Psoas muscle (tissue), 8 donors: Measurements from ENCODE around the gene ACYP2. TPM values are rescaled to one million over a fixed set of nuclear protein-coding genes. Genes with fewer than 3 reads are reported as not detected.
A peak's percentile ranks its signal among the peaks of the same experiment; 100 is the strongest.
"Not testable (repeated sequence)": the region's sequence is repeated elsewhere in the genome, so short reads cannot be mapped to it uniquely, and the experiment has no call there.

Experiments
- ATAC-seq, 4 donors: fragments of 200-7000 bp; cut with Tn5 transposase; one replicate each; pipeline ENCODE4 v1.9.1; 2020; ENCODE audit warnings: moderate library complexity in 3 of 4, mild to moderate bottlenecking in 2 of 4
- DNase-seq, 2 donors: peaks; one replicate each; pipeline ENCODE4 v3.0.0-alpha.2; 2020
- H3K27ac ChIP-seq: fragments of 200-600 bp; one replicate; pipeline ENCODE4 v1.8.0; 2022
- H3K27me3 ChIP-seq, 3 donors: fragments of 200-600 bp in 1 of 3; one replicate each; pipeline versions ENCODE4 v1.6.1 to v1.8.0; 2013 to 2022; ENCODE audit warnings: low read length in 2 of 3, mild to moderate bottlenecking in 2 of 3, moderate library complexity in 1 of 3; ENCODE audit not compliant: insufficient read depth in 3 of 3
- H3K36me3 ChIP-seq, 2 donors: fragments of 200-600 bp in 1 of 2; one replicate each; pipeline versions ENCODE4 v1.6.1 to v1.8.0; 2013 to 2022; ENCODE audit warnings: low read depth in 1 of 2, mild to moderate bottlenecking in 1 of 2, moderate library complexity in 1 of 2; ENCODE audit not compliant: insufficient read depth in 1 of 2
- H3K4me1 ChIP-seq: fragments of 200-600 bp; one replicate; pipeline ENCODE4 v1.8.0; 2022
- H3K4me3 ChIP-seq: fragments of 200-600 bp; one replicate; pipeline ENCODE4 v1.8.0; 2022; ENCODE audit warnings: mild to moderate bottlenecking
- H3K9me3 ChIP-seq: fragments of 200-600 bp; one replicate; pipeline ENCODE4 v1.8.0; 2022
- WGBS, 3 donors: extraction: QIAGEN DNeasy Blood & Tissue Kit; methylation state at CpG; one replicate each; pipeline versions ENCODE4 v1.1.6 to v1.1.7; 2013; 5-methylcytosine and 5-hydroxymethylcytosine counted together
- intact Hi-C, 2 donors: fragments of 100-400 bp; cut with DNase I; formaldehyde crosslinking; loops; one replicate each; pipeline versions ENCODE4 v1.11.0 to v1.14.2; 2022
- long read RNA-seq, 2 donors: library from polyadenylated mRNA; unstranded; transcript quantifications; one replicate each; pipeline ENCODE4 v2.0.0, GENCODE V29; 2021
- polyA plus RNA-seq, 3 donors: library from polyadenylated mRNA; stranded (reverse); fragments of 200-250 nt; gene quantifications; one replicate each; pipeline ENCODE4 v1.2.3, GENCODE V29; 2013
- total RNA-seq, 4 donors: library from RNA; stranded (reverse); fragmentation: NEBNext Ultra II Directional in 2 of 4; extraction: Animal tissue kit (Norgen Biotek cat#: 25700) in 2 of 4; gene quantifications; one replicate each; pipeline versions ENCODE4 v1.2.1 to v1.2.4, GENCODE V29; 2021 to 2023
- TF ChIP-seq, protein P1 (sequence below): fragments of 200-600 bp; IDR thresholded peaks from one replicate; pipeline ENCODE4 v1.8.0; 2022; ENCODE audit warnings: antibody characterized with exemption
- donor health status: healthy with polysubstance abuse.
- donor health status: DM: no; HTN: no; CAD: no; lungs with moderate emphysema.
- donor health status: Bipolar disorder and iron deficiency.
- donor health status: healthy.
- donor health status: DM: yes; HTN: yes; CAD: no.
- donor health status: DM: no; HTN: no; CAD: no.
- donor health status: DM: no; HTN: no; CAD: no.
- donor health status: DM: yes; HTN: yes; CAD: no.

The ACYP2 gene
- total RNA-seq = 100 to 1,000 TPM in 2 of 4 donors, 10 to 100 TPM in 2; 74.6 to 112 (median 93.5) TPM
- polyA plus RNA-seq = 100 to 1,000 TPM in 2 of 3 donors, 10 to 100 TPM in 1; 73.5 to 231 (median 137) TPM
- long read RNA-seq, donor 1, partial matches to known transcripts = 4 of 74 reads
- long read RNA-seq, donor 1, other reads (novel, unspliced or antisense) = 68 of 74 reads
- long read RNA-seq, donor 2, partial matches to known transcripts = 6 of 36 reads
- long read RNA-seq, donor 2, other reads (novel, unspliced or antisense) = 28 of 36 reads

DNA sequence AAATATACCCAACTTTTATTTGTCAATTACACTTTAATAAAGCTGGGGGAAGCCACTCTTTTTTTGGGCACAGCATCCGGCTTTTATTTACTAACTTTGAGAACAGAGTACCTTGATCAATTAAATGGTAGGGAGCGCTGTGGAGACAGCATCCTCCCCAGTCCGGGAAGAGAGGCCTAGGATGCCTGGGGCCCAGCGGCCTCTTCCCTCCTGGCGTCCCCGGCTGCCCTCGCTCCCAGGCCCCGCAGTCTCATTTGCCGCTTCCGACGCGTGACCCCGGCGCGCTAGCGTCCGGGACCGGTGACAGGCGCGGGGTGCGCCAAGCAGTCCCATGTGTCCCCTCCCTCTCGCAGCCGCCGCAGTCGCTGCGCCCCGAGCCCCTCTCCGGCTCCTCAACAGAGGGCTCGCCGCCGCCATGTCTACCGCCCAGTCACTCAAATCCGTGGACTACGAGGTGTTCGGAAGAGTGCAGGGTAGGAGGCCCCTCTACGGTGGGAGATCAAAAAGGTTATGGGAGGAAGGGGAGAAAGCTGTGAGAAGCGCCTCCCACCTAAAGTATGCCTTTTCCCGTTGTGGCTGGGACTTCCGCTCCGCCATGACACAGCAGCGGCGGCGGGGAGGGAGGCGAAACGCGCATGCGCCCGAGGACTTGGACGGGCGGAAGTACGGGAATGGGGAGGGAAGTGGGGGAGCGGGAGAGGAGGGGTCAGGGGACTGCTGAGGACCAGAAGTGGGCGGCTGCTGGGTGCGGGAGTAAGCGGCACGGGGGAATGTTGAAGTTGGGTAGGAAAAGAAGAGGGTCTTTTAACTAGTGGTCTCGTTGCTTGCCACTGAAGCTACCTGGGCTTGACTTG lies at the start of gene ACYP2:
Gene ACYP2 (plus strand): TSS at position 332 of the 854 bp plus-strand sequence.
- Histone ChIP-seq H3K4me1 (peaks cover 6% of the 10 kb centered on the region), H3K27ac (peak within 1 kb of the TSS; percentile 99), H3K27me3 (no peaks in the 10 kb centered on the region), H3K9me3 (peaks cover 2% of the 10 kb centered on the region), H3K4me3 (peak within 1 kb of the TSS; percentile 74), H3K36me3 (peaks cover 0 to 18% of the 10 kb centered on the region in 2 donors)
- intact Hi-C loops = no loop called here
- ATAC-seq = peak; percentile 97
- 0% methylated on average over 56 to 57 of the region's 57 CpGs for WGBS, 3 donors
- TF ChIP-seq, protein P1, sequence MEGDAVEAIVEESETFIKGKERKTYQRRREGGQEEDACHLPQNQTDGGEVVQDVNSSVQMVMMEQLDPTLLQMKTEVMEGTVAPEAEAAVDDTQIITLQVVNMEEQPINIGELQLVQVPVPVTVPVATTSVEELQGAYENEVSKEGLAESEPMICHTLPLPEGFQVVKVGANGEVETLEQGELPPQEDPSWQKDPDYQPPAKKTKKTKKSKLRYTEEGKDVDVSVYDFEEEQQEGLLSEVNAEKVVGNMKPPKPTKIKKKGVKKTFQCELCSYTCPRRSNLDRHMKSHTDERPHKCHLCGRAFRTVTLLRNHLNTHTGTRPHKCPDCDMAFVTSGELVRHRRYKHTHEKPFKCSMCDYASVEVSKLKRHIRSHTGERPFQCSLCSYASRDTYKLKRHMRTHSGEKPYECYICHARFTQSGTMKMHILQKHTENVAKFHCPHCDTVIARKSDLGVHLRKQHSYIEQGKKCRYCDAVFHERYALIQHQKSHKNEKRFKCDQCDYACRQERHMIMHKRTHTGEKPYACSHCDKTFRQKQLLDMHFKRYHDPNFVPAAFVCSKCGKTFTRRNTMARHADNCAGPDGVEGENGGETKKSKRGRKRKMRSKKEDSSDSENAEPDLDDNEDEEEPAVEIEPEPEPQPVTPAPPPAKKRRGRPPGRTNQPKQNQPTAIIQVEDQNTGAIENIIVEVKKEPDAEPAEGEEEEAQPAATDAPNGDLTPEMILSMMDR = peak; percentile 19
- DNase-seq = peak; percentile 96 to 98

DNA sequence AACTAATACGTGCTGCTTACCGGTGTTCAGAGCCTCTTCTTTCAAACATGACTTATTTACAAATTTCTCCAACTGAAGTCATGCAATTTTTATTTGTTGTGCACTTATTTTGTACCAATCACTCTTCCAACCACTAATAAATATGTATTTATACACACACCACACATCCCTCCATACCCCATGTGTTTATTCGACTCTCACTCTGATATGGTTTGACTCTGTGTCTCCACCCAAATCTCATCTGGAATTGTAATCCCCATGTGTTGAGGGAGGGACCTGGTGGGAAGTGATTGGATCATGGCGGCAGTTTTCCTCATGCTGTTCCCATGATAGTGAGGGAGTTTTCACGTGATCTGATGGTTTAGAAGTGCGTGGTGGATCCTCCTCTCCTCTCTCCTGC lies 49.5 kb upstream of the ACYP2 start:
- no peaks in the 10 kb centered on the region for H3K27me3 ChIP-seq
- H3K27ac ChIP-seq = no peak overlapping the region
- no peak for ATAC-seq
- no peaks in the 10 kb centered on the region for H3K4me1 ChIP-seq
- TF ChIP-seq, protein P1 = no peak
- WGBS, 3 donors = 93 to 96% (median 93%) methylated on average over 6 of the region's 6 CpGs
- intact Hi-C loops = no loop called here
- no peaks in the 10 kb centered on the region for H3K9me3 ChIP-seq
- no peak overlapping the region for H3K4me3 ChIP-seq
- DNase-seq = no peak
- H3K36me3 ChIP-seq = no peaks in the 10 kb centered on the region

DNA sequence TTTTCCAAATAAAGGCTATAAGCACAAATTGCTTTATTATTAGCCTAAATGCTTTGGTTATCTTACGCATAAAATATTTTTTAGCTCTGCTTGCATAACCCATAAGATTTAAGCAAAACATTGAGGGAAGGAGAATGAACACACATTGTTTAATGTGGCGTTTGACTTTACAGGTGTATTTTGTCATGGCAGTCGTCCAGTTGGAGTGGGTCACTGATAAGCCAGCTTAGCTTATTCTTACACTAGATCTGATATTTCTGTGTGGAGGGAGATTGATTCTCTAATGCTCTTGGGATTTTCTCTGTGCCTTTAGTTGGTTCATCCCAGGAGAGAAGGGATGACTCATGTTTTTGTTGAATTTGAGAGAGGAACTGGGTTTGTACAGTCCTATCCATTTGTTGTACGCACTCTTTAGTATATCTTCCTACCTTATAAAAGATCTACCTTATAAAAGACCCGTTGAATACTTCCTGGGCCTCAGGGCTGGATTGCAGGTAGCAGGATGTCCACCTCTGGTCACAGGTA lies 47.5 kb upstream of the ACYP2 start:
- no peak overlapping the region for H3K4me3 ChIP-seq
- H3K4me1 ChIP-seq = no peaks in the 10 kb centered on the region
- 80 to 91% (median 80%) methylated on average over 5 of the region's 5 CpGs for WGBS, 3 donors
- no peaks in the 10 kb centered on the region for H3K36me3 ChIP-seq
- no peaks in the 10 kb centered on the region for H3K9me3 ChIP-seq
- no peak overlapping the region for H3K27ac ChIP-seq
- intact Hi-C loops = no loop called here
- TF ChIP-seq, protein P1 = no peak
- no peak for DNase-seq
- no peak for ATAC-seq
- no peaks in the 10 kb centered on the region for H3K27me3 ChIP-seq

DNA sequence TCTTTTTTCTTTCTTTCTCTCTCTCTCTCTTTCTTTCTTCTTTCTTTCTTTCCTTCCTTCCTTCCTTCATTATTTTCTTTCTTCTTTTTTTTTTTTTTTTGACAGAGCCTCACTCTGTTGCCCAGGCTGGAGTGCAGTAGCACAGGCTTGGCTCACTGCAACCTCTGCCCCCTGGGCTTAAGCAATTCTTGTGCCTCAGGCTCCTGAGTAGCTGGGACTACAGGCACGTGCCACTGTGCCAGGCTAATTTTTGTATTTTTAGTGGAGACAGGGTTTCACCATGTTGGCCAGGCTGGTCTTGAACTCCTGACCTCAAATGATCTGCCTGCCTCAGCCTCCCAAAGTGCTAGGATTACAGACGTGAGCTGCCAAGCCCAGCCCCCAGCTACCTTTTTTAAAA lies 42.9 kb upstream of the ACYP2 start:
- H3K36me3 ChIP-seq, H3K4me3 ChIP-seq, H3K4me1 ChIP-seq, DNase-seq, H3K9me3 ChIP-seq, H3K27me3 ChIP-seq, H3K27ac ChIP-seq, intact Hi-C loops, ATAC-seq: not testable (repeated sequence)
- WGBS, 3 donors = 39 to 65% (median 43%) methylated on average over 2 of the region's 2 CpGs

DNA sequence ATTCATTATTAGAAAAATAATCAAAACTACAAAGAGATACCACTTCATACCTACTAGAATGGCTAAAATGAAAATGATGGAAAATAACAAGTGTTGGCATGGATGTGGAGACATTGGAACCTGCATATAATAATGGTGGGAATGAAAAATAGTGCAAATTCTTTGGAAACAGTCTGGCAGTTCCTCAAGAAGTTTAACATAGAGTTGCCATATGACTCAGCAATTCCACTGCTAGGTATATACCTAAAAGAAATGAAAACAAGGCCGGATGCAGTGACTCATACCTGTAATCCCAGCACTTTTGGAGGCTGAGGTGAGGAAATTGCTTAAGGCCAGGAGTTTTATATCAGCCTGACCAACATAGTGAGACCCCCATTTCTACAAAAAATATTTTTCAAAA lies 41.6 kb upstream of the ACYP2 start:
- Histone ChIP-seq H3K27ac (no peak overlapping the region), H3K27me3 (no peaks in the 10 kb centered on the region), H3K36me3 (no peaks in the 10 kb centered on the region), H3K4me1 (peaks cover 9% of the 10 kb centered on the region), H3K4me3 (no peak overlapping the region), H3K9me3 (no peaks in the 10 kb centered on the region)
- TF ChIP-seq, protein P1 = no peak
- WGBS, 3 donors = 92 to 98% (median 94%) methylated on average over 1 of the region's 1 CpG
- DNase-seq (no peak), ATAC-seq (no peak)
- intact Hi-C loops = no loop called here
